Measurements from ENCODE around the gene TOMM5.
"Not testable (repeated sequence)": the region's sequence is repeated elsewhere in the genome, so short reads cannot be mapped to it uniquely, and the experiment has no call there.

TOMM5 gene

GRCh38 chr9:37621273-37622121 lies 29.1 kb upstream of the TOMM5 start:
- Mint-ChIP-seq H3K27ac (no peak overlapping the region), H3K4me1 (no peaks in the 10 kb centered on the region), H3K36me3 (ENCODE audit: low read depth) (no peaks in the 10 kb centered on the region), H3K9me3 (no peaks in the 10 kb centered on the region), H3K4me3 (no peak overlapping the region), H3K27me3 (no peaks in the 10 kb centered on the region)
- DNase-seq (no peak), ATAC-seq (no peak)

GRCh38 chr9:37620396-37620795 lies 28.0 kb upstream of the TOMM5 start:
- no peak overlapping the region for H3K4me3 Mint-ChIP-seq
- no peak for ATAC-seq
- no peak overlapping the region for H3K27ac Mint-ChIP-seq
- H3K36me3 Mint-ChIP-seq (ENCODE audit: low read depth): no peaks in the 10 kb centered on the region
- H3K9me3 Mint-ChIP-seq: no peaks in the 10 kb centered on the region
- no peaks in the 10 kb centered on the region for H3K4me1 Mint-ChIP-seq
- no peak for DNase-seq
- H3K27me3 Mint-ChIP-seq: no peaks in the 10 kb centered on the region

GRCh38 chr9:37619806-37620205 lies 27.4 kb upstream of the TOMM5 start:
- H3K36me3 Mint-ChIP-seq (ENCODE audit: low read depth): no peaks in the 10 kb centered on the region
- no peaks in the 10 kb centered on the region for H3K9me3 Mint-ChIP-seq
- H3K4me3 Mint-ChIP-seq: no peak overlapping the region
- H3K27me3 Mint-ChIP-seq: no peaks in the 10 kb centered on the region
- no peak for DNase-seq
- ATAC-seq: no peak
- H3K4me1 Mint-ChIP-seq: no peaks in the 10 kb centered on the region
- H3K27ac Mint-ChIP-seq: no peak overlapping the region

GRCh38 chr9:37618817-37619216 lies 26.4 kb upstream of the TOMM5 start:
- DNase-seq (no peak), ATAC-seq (no peak)
- Mint-ChIP-seq H3K9me3 (no peaks in the 10 kb centered on the region), H3K4me3 (no peak overlapping the region), H3K36me3 (ENCODE audit: low read depth) (no peaks in the 10 kb centered on the region), H3K27me3 (peaks cover 3% of the 10 kb centered on the region), H3K27ac (no peak overlapping the region), H3K4me1 (no peaks in the 10 kb centered on the region)

- Mint-ChIP-seq H3K9me3 (no peaks in the 10 kb centered on the region), H3K27ac (no peak overlapping the region), H3K4me1 (no peaks in the 10 kb centered on the region), H3K27me3 (peaks cover 3% of the 10 kb centered on the region), H3K4me3 (no peak overlapping the region), H3K36me3 (ENCODE audit: low read depth) (no peaks in the 10 kb centered on the region)
- DNase-seq (no peak), ATAC-seq (no peak)
These were observed 25.4 kb upstream of the TOMM5 start for GRCh38 chr9:37617832-37618231.

- H3K4me1 Mint-ChIP-seq: no peaks in the 10 kb centered on the region
- H3K27me3 Mint-ChIP-seq: peaks cover 5% of the 10 kb centered on the region
- no peaks in the 10 kb centered on the region for H3K36me3 Mint-ChIP-seq (ENCODE audit: low read depth)
- no peak overlapping the region for H3K27ac Mint-ChIP-seq
- DNase-seq (no peak), ATAC-seq (no peak)
- H3K4me3 Mint-ChIP-seq: no peak overlapping the region
- no peaks in the 10 kb centered on the region for H3K9me3 Mint-ChIP-seq
These were observed 24.8 kb upstream of the TOMM5 start for GRCh38 chr9:37617161-37617560.

GRCh38 chr9:37611961-37612360 lies 19.6 kb upstream of the TOMM5 start:
- DNase-seq (no peak), ATAC-seq (no peak)
- Mint-ChIP-seq H3K27ac (no peak overlapping the region), H3K4me3 (no peak overlapping the region), H3K9me3 (no peaks in the 10 kb centered on the region), H3K4me1 (no peaks in the 10 kb centered on the region), H3K36me3 (ENCODE audit: low read depth) (no peaks in the 10 kb centered on the region), H3K27me3 (peaks cover 10% of the 10 kb centered on the region)

GRCh38 chr9:37611014-37611413 lies 18.6 kb upstream of the TOMM5 start:
- H3K4me1 Mint-ChIP-seq: no peaks in the 10 kb centered on the region
- H3K27ac Mint-ChIP-seq: no peak overlapping the region
- ATAC-seq (no peak), DNase-seq (no peak)
- H3K4me3 Mint-ChIP-seq: no peak overlapping the region
- no peaks in the 10 kb centered on the region for H3K9me3 Mint-ChIP-seq
- H3K27me3 Mint-ChIP-seq: peaks cover 13% of the 10 kb centered on the region
- H3K36me3 Mint-ChIP-seq (ENCODE audit: low read depth): no peaks in the 10 kb centered on the region

GRCh38 chr9:37609735-37610397 lies 17.5 kb upstream of the TOMM5 start:
- no peak for ATAC-seq
- Mint-ChIP-seq H3K27me3 (peaks cover 15% of the 10 kb centered on the region), H3K9me3 (no peaks in the 10 kb centered on the region), H3K36me3 (ENCODE audit: low read depth) (no peaks in the 10 kb centered on the region), H3K27ac (no peak overlapping the region), H3K4me3 (no peak overlapping the region), H3K4me1 (no peaks in the 10 kb centered on the region)
- DNase-seq: no peak

- Mint-ChIP-seq H3K4me1 (no peaks in the 10 kb centered on the region), H3K4me3 (no peak overlapping the region), H3K9me3 (no peaks in the 10 kb centered on the region), H3K27me3 (peaks cover 19% of the 10 kb centered on the region), H3K27ac (no peak overlapping the region), H3K36me3 (ENCODE audit: low read depth) (no peaks in the 10 kb centered on the region)
- ATAC-seq: no peak
- DNase-seq: no peak
These were observed 15.9 kb upstream of the TOMM5 start for GRCh38 chr9:37608250-37608649.

- H3K36me3 Mint-ChIP-seq (ENCODE audit: low read depth): no peaks in the 10 kb centered on the region
- H3K27me3 Mint-ChIP-seq: peaks cover 24% of the 10 kb centered on the region
- ATAC-seq (no peak), DNase-seq (no peak)
- no peaks in the 10 kb centered on the region for H3K4me1 Mint-ChIP-seq
- H3K27ac Mint-ChIP-seq: no peak overlapping the region
- H3K9me3 Mint-ChIP-seq: no peaks in the 10 kb centered on the region
- no peak overlapping the region for H3K4me3 Mint-ChIP-seq
These were observed 11.9 kb upstream of the TOMM5 start for GRCh38 chr9:37604296-37604695.

- DNase-seq: no peak
- no peak overlapping the region for H3K4me3 Mint-ChIP-seq
- no peaks in the 10 kb centered on the region for H3K4me1 Mint-ChIP-seq
- peaks cover 20% of the 10 kb centered on the region for H3K27me3 Mint-ChIP-seq
- H3K36me3 Mint-ChIP-seq (ENCODE audit: low read depth): no peaks in the 10 kb centered on the region
- no peak for ATAC-seq
- no peaks in the 10 kb centered on the region for H3K9me3 Mint-ChIP-seq
- H3K27ac Mint-ChIP-seq: no peak overlapping the region
These were observed 10.4 kb upstream of the TOMM5 start for GRCh38 chr9:37602817-37603216.

GRCh38 chr9:37602061-37602460 lies 9.7 kb upstream of the TOMM5 start:
- not testable (repeated sequence) for H3K27ac Mint-ChIP-seq; DNase-seq; H3K4me1 Mint-ChIP-seq; H3K36me3 Mint-ChIP-seq (ENCODE audit: low read depth); H3K4me3 Mint-ChIP-seq; ATAC-seq; H3K9me3 Mint-ChIP-seq
- H3K27me3 Mint-ChIP-seq: peaks cover 20% of the 10 kb centered on the region

GRCh38 chr9:37596504-37596903 lies 4.1 kb upstream of the TOMM5 start:
- DNase-seq (no peak), ATAC-seq (no peak)
- H3K4me1 Mint-ChIP-seq: peaks cover 20% of the 10 kb centered on the region
- no peak overlapping the region for H3K27ac Mint-ChIP-seq
- peaks cover 12% of the 10 kb centered on the region for H3K36me3 Mint-ChIP-seq (ENCODE audit: low read depth)
- peaks cover 24% of the 10 kb centered on the region for H3K27me3 Mint-ChIP-seq
- no peak overlapping the region for H3K4me3 Mint-ChIP-seq
- H3K9me3 Mint-ChIP-seq: no peaks in the 10 kb centered on the region

- Mint-ChIP-seq H3K9me3 (no peaks in the 10 kb centered on the region), H3K27me3 (peaks cover 21% of the 10 kb centered on the region), H3K27ac (no peak overlapping the region), H3K36me3 (ENCODE audit: low read depth) (peaks cover 29% of the 10 kb centered on the region), H3K4me1 (peaks cover 38% of the 10 kb centered on the region), H3K4me3 (peak overlapping the region; percentile 32)
- no peak for DNase-seq
- no peak for ATAC-seq
These were observed 1.6 kb upstream of the TOMM5 start for GRCh38 chr9:37593883-37594448.

Data from activated naive CD8-positive, alpha-beta T cell treated with anti-CD3 and anti-CD28 coated beads, Interleukin-2, amount 50 U/mL, for 24 hours (primary cell).